ENCODE measurements around the gene MUC21. TPM values are rescaled to one million over a fixed set of nuclear protein-coding genes. Genes with fewer than 3 reads are reported as not detected.

The MUC21 gene
- total RNA-seq, 1 experiment from 2014 or later = not detected

DNA sequence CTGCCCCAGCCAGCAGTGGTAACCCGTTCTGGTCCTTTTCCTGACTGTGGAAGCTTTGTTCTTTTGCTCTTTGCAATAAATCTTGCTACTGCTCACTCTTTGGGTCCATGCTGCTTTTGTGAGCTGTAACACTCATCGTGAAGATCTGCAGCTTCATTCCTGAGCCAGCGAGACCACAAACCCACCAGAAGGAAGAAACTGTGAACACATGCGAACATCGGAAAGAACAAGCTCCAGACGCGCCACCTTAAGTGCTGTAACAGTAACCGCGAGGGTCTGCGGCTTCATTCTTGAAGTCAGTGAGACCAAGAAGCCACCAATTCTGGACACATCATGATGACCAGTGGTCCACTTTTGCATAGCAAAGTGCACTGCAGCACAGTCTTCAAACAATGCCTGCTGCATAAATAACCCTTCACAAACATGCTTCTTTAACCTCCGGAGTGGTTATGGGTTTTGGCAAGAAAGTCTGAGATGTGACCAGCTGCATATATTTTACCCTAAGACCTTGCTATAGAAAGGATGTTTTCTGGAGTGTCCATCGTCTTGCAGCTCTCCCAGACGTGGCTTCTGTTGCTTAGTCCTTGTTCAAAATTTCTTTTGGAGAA lies 17.9 kb downstream of the MUC21 start:
- TF ChIP-seq, protein P1, sequence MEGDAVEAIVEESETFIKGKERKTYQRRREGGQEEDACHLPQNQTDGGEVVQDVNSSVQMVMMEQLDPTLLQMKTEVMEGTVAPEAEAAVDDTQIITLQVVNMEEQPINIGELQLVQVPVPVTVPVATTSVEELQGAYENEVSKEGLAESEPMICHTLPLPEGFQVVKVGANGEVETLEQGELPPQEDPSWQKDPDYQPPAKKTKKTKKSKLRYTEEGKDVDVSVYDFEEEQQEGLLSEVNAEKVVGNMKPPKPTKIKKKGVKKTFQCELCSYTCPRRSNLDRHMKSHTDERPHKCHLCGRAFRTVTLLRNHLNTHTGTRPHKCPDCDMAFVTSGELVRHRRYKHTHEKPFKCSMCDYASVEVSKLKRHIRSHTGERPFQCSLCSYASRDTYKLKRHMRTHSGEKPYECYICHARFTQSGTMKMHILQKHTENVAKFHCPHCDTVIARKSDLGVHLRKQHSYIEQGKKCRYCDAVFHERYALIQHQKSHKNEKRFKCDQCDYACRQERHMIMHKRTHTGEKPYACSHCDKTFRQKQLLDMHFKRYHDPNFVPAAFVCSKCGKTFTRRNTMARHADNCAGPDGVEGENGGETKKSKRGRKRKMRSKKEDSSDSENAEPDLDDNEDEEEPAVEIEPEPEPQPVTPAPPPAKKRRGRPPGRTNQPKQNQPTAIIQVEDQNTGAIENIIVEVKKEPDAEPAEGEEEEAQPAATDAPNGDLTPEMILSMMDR (IDR thresholded peaks at IDR 0.05; ENCODE audit: unreplicated experiment) = no peak
- POLR2A ChIA-PET = interaction anchor here (2.4 kb wide), 1 partner anchor 40 kb away, joined by 6 read pairs; no protein-coding TSS in a partner anchor
- H3K4me3 Mint-ChIP-seq (ENCODE audit: unreplicated experiment) = no peak overlapping the region
- no peaks in the 10 kb centered on the region for H3K27me3 Mint-ChIP-seq (ENCODE audit: insufficient read depth, unreplicated experiment)
- peaks cover 31% of the 10 kb centered on the region for H3K4me1 Mint-ChIP-seq (ENCODE audit: insufficient read depth, unreplicated experiment)
- no peaks in the 10 kb centered on the region for H3K36me3 Mint-ChIP-seq (ENCODE audit: insufficient read depth, unreplicated experiment)
- no TSS peak for BruUV-seq (replicated peaks)
- CTCF ChIA-PET = interaction anchor here (0.6 to 1.5 kb wide), 3 partner anchors 63 to 81 kb away, joined by 3 read pairs; no protein-coding TSS in a partner anchor
- H3K27ac Mint-ChIP-seq (ENCODE audit: low read depth, unreplicated experiment) = no peak overlapping the region
- intact Hi-C loops (cut with micrococcal nuclease) = no loop called here
- H3K9me3 Mint-ChIP-seq (ENCODE audit: unreplicated experiment) = no peaks in the 10 kb centered on the region
- DNase-seq (ENCODE audit: unreplicated experiment) = no peak

- CTCF ChIA-PET = interaction anchor here (0.6 kb wide), 1 partner anchor 113 kb away, joined by 3 read pairs; no protein-coding TSS in a partner anchor
- no TSS peak for BruUV-seq (replicated peaks)
- Mint-ChIP-seq H3K4me3 (ENCODE audit: unreplicated experiment) (no peak overlapping the region), H3K9me3 (ENCODE audit: unreplicated experiment) (no peaks in the 10 kb centered on the region), H3K27ac (ENCODE audit: low read depth, unreplicated experiment) (no peak overlapping the region), H3K27me3 (ENCODE audit: insufficient read depth, unreplicated experiment) (no peaks in the 10 kb centered on the region), H3K4me1 (ENCODE audit: insufficient read depth, unreplicated experiment) (peaks cover 36% of the 10 kb centered on the region), H3K36me3 (ENCODE audit: insufficient read depth, unreplicated experiment) (no peaks in the 10 kb centered on the region)
- POLR2A ChIA-PET = no interaction called here
- intact Hi-C loops (cut with micrococcal nuclease) = no loop called here
- TF ChIP-seq, protein P1 (IDR thresholded peaks at IDR 0.05; ENCODE audit: unreplicated experiment) = no peak
- no peak for DNase-seq (ENCODE audit: unreplicated experiment)
These were observed 19.0 kb downstream of the MUC21 start for GRCh38 chr6:31002471-31002870.

GRCh38 chr6:31004794-31005193 lies 21.3 kb downstream of the MUC21 start:
- no peaks in the 10 kb centered on the region for H3K9me3 Mint-ChIP-seq (ENCODE audit: unreplicated experiment)
- no peaks in the 10 kb centered on the region for H3K27me3 Mint-ChIP-seq (ENCODE audit: insufficient read depth, unreplicated experiment)
- BruUV-seq (replicated peaks) = no TSS peak
- TF ChIP-seq, protein P1 (IDR thresholded peaks at IDR 0.05; ENCODE audit: unreplicated experiment) = no peak
- intact Hi-C loops (cut with micrococcal nuclease) = no loop called here
- H3K4me1 Mint-ChIP-seq (ENCODE audit: insufficient read depth, unreplicated experiment) = peaks cover 30% of the 10 kb centered on the region
- no peak overlapping the region for H3K4me3 Mint-ChIP-seq (ENCODE audit: unreplicated experiment)
- CTCF ChIA-PET = interaction anchor here (0.6 to 0.8 kb wide), 2 partner anchors 64 to 66 kb away, joined by 4 read pairs; no protein-coding TSS in a partner anchor
- H3K36me3 Mint-ChIP-seq (ENCODE audit: insufficient read depth, unreplicated experiment) = no peaks in the 10 kb centered on the region
- no peak for DNase-seq (ENCODE audit: unreplicated experiment)
- no peak overlapping the region for H3K27ac Mint-ChIP-seq (ENCODE audit: low read depth, unreplicated experiment)
- POLR2A ChIA-PET = interaction anchor here (0.6 to 2.8 kb wide), 4 partner anchors 50 to 368 kb away, joined by 3 to 6 read pairs (median 4); no protein-coding TSS in a partner anchor

DNA sequence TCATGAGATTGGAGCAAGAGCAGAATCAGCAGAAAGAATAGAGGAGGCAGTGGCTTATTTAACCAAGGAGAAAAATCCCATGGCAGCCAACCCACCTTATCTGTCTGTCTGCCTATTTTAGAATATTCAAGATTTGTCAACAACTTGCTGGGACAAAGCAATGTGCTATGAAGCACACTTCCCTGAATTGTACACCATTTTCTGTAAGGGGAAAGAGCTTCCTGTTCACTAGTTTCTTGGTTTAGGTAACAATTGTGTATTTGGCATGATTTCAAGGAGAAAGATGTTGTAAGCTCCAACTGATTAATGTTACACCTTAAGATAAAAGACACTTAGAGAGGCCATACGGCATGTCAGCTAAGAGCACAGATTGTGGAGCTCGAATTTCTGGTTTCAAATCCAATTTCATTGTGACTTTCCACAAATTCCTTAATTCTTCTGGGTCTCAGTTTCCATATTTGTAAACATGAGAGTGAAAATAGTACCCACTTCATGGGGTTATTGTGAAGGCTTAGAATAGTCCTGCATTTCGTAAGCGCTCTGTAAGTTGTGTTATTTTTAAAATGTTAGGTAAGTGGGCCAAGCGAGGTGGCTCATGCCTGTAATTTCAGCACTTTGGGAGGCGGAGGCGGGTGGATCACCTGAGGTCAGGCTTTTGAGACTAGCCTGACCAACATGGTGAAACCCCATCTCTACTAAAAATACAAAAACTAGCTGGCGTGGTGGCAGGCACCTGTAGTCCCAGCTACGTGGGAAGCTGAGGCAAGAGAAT lies 21.9 kb downstream of the MUC21 start:
- TF ChIP-seq, protein P1 (IDR thresholded peaks at IDR 0.05; ENCODE audit: unreplicated experiment) = no peak
- peak; percentile 50 for DNase-seq (ENCODE audit: unreplicated experiment)
- intact Hi-C loops (cut with micrococcal nuclease) = no loop called here
- Mint-ChIP-seq H3K9me3 (ENCODE audit: unreplicated experiment) (no peaks in the 10 kb centered on the region), H3K27ac (ENCODE audit: low read depth, unreplicated experiment) (no peak overlapping the region), H3K27me3 (ENCODE audit: insufficient read depth, unreplicated experiment) (no peaks in the 10 kb centered on the region), H3K4me3 (ENCODE audit: unreplicated experiment) (no peak overlapping the region), H3K36me3 (ENCODE audit: insufficient read depth, unreplicated experiment) (no peaks in the 10 kb centered on the region), H3K4me1 (ENCODE audit: insufficient read depth, unreplicated experiment) (peaks cover 34% of the 10 kb centered on the region)
- no TSS peak for BruUV-seq (replicated peaks)
- POLR2A ChIA-PET = interaction anchor here (0.6 to 2.8 kb wide), 6 partner anchors 30 to 367 kb away, joined by 3 to 6 read pairs (median 4); no protein-coding TSS in a partner anchor
- CTCF ChIA-PET = interaction anchor here (0.6 to 1.0 kb wide), 4 partner anchors 63 to 187 kb away, joined by 3 to 4 read pairs (median 4); no protein-coding TSS in a partner anchor

Measured in MCF 10A (cell line).